SK-N-SH treated with all-trans-retinoic acid at 6 μM for 48 hours (cell line): ENCODE measurements around the gene KIAA0319L.

ENCODE experiments used
- ATAC-seq: fragments of 200-7000 bp; cut with Tn5 transposase; 3 replicates; pipeline ENCODE4 v1.9.1; 2020; ENCODE audit warnings: mild to moderate bottlenecking, moderate library complexity
- ARNTL ChIP-seq: fragments of 450-650 bp; formaldehyde crosslinking; IDR thresholded peaks from 2 replicates; pipeline ENCODE4 v1.5.0; 2020; ENCODE audit warnings: low read depth, mild to moderate bottlenecking, moderate library complexity, borderline replicate concordance
- BACH2 ChIP-seq: fragments of 250-450 bp; sonication (Bioruptor Pico); IDR thresholded peaks from 2 replicates; pipeline ENCODE4 v1.9.0; 2021; ENCODE audit warnings: mild to moderate bottlenecking, borderline replicate concordance
- CREB5 ChIP-seq: fragments of 250-450 bp; sonication (Bioruptor Pico); IDR thresholded peaks from 2 replicates; pipeline ENCODE4 v1.5.1; 2020; ENCODE audit warnings: low read depth, mild to moderate bottlenecking, moderate library complexity
- CSDC2 ChIP-seq: fragments of 250-450 bp; sonication (Bioruptor Pico); IDR thresholded peaks from 2 replicates; pipeline ENCODE4 v1.5.0; 2020; ENCODE audit warnings: mild to moderate bottlenecking, moderate library complexity
- CSRNP3 ChIP-seq: fragments of 250-450 bp; sonication (Bioruptor Pico); IDR thresholded peaks from 2 replicates; pipeline ENCODE4 v1.5.1; 2021; ENCODE audit warnings: mild to moderate bottlenecking, moderate library complexity
- ESRRG ChIP-seq: fragments of 250-450 bp; sonication (Bioruptor Pico); IDR thresholded peaks from 2 replicates; pipeline ENCODE4 v1.6.1; 2021; ENCODE audit warnings: mild to moderate bottlenecking
- GLIS3 ChIP-seq: fragments of 250-450 bp; sonication (Bioruptor Pico); IDR thresholded peaks from 2 replicates; pipeline ENCODE4 v1.5.0; 2020; ENCODE audit warnings: mild to moderate bottlenecking, moderate library complexity
- ISL1 ChIP-seq: fragments of 250-450 bp; sonication (Bioruptor Pico); IDR thresholded peaks from 2 replicates; pipeline ENCODE4 v2.1.2; 2022; ENCODE audit warnings: mild to moderate bottlenecking, moderate library complexity
- OSR1 ChIP-seq: fragments of 250-450 bp; sonication (Bioruptor Pico); IDR thresholded peaks from 2 replicates; pipeline ENCODE4 v1.8.0; 2022; ENCODE audit warnings: moderate library complexity, mild to moderate bottlenecking, inconsistent platforms
- POU6F1 ChIP-seq: fragments of 250-450 bp; sonication (Bioruptor Pico); IDR thresholded peaks from 2 replicates; pipeline ENCODE4 v1.8.0; 2021; ENCODE audit warnings: low read depth, mild to moderate bottlenecking, moderate library complexity, borderline replicate concordance
- PPARA ChIP-seq: fragments of 250-450 bp; sonication (Bioruptor Pico); IDR thresholded peaks from 2 replicates; pipeline ENCODE4 v1.5.0; 2020; ENCODE audit warnings: mild to moderate bottlenecking, borderline replicate concordance
- RARB ChIP-seq: fragments of 250-450 bp; sonication (Bioruptor Pico); IDR thresholded peaks from 2 replicates; pipeline ENCODE4 v1.8.0; 2021; ENCODE audit warnings: mild to moderate bottlenecking, moderate library complexity
- SNAI2 ChIP-seq: fragments of 250-450 bp; sonication (Bioruptor Pico); IDR thresholded peaks from 2 replicates; pipeline ENCODE4 v1.5.0; 2020; ENCODE audit warnings: mild to moderate bottlenecking, moderate library complexity
- TCF4 ChIP-seq: fragments of 250-450 bp; sonication (Bioruptor Pico); IDR thresholded peaks from 2 replicates; pipeline ENCODE4 v1.8.0; 2021; ENCODE audit warnings: mild to moderate bottlenecking, moderate library complexity, borderline replicate concordance
- TSHZ2 ChIP-seq: fragments of 250-450 bp; sonication (Bioruptor Pico); IDR thresholded peaks from 2 replicates; pipeline ENCODE4 v1.5.0; 2020; ENCODE audit warnings: mild to moderate bottlenecking, moderate library complexity
- ZC3H10 ChIP-seq: fragments of 250-450 bp; sonication (Bioruptor Pico); IDR thresholded peaks from 2 replicates; pipeline ENCODE4 v1.5.1; 2021; ENCODE audit warnings: mild to moderate bottlenecking, moderate library complexity
- ZFP3 ChIP-seq: fragments of 250-450 bp; sonication (Bioruptor Pico); IDR thresholded peaks from 2 replicates; pipeline ENCODE4 v1.5.0; 2020; ENCODE audit warnings: mild to moderate bottlenecking, moderate library complexity
- ZFP30 ChIP-seq: fragments of 450-650 bp; formaldehyde crosslinking; IDR thresholded peaks from 2 replicates; pipeline ENCODE4 v1.5.0; 2022; ENCODE audit warnings: mild to moderate bottlenecking, moderate library complexity
- ZNF565 ChIP-seq: fragments of 450-650 bp; formaldehyde crosslinking; conservative IDR thresholded peaks from 2 replicates; pipeline ENCODE4 v1.5.0; 2020; ENCODE audit warnings: low read depth, mild to moderate bottlenecking, moderate library complexity
- ZNF70 ChIP-seq: fragments of 450-650 bp; formaldehyde crosslinking; IDR thresholded peaks from 2 replicates; pipeline ENCODE4 v1.5.0; 2020; ENCODE audit warnings: mild to moderate bottlenecking, moderate library complexity
- ZNF8 ChIP-seq: fragments of 450-650 bp; formaldehyde crosslinking; IDR thresholded peaks from 2 replicates; pipeline ENCODE4 v1.5.0; 2020; ENCODE audit warnings: mild to moderate bottlenecking, moderate library complexity

The KIAA0319L gene

GRCh38 chr1:35561297-35561971 is 4.2 kb upstream of the KIAA0319L start:
- no peak for TF ChIP-seq TSHZ2 (CRISPR knock-in tag)
- TF ChIP-seq, all 23 proteins: peak for 0
- ATAC-seq = no peak

GRCh38 chr1:35560256-35561225 is 3.3 kb upstream of the KIAA0319L start:
- TF ChIP-seq CREB5 (CRISPR knock-in tag) = no peak
- no peak for TF ChIP-seq OSR1
- TF ChIP-seq CSDC2 (CRISPR knock-in tag) = no peak
- TF ChIP-seq ZFP30 (CRISPR knock-in tag) = no peak
- TF ChIP-seq GLIS3 (CRISPR knock-in tag) = no peak
- TF ChIP-seq RARB = no peak
- TF ChIP-seq PPARA (CRISPR knock-in tag) = no peak
- no peak for TF ChIP-seq ISL1 (CRISPR knock-in tag)
- TF ChIP-seq POU6F1 (CRISPR knock-in tag) = no peak
- TF ChIP-seq ZFP3 = no peak
- TF ChIP-seq ESRRG (CRISPR knock-in tag) = no peak
- no peak for TF ChIP-seq ZNF8 (CRISPR knock-in tag)
- TF ChIP-seq ZC3H10 (CRISPR knock-in tag) = no peak
- no peak for TF ChIP-seq ARNTL (CRISPR knock-in tag)
- TF ChIP-seq TCF4 (CRISPR knock-in tag) = no peak
- no peak for TF ChIP-seq ZNF70 (CRISPR knock-in tag)
- TF ChIP-seq BACH2 (CRISPR knock-in tag) = no peak
- no peak for ATAC-seq

- ATAC-seq = no peak
- TF ChIP-seq CREB5 (CRISPR knock-in tag) (no peak), ZFP30 (CRISPR knock-in tag) (no peak), ZC3H10 (CRISPR knock-in tag) (no peak), ZNF70 (CRISPR knock-in tag) (no peak), TSHZ2 (CRISPR knock-in tag) (no peak), TCF4 (CRISPR knock-in tag) (no peak), PPARA (CRISPR knock-in tag) (no peak), CSRNP3 (CRISPR knock-in tag) (no peak), ZNF8 (CRISPR knock-in tag) (no peak), BACH2 (CRISPR knock-in tag) (no peak), ISL1 (CRISPR knock-in tag) (no peak), ZNF565 (no peak), SNAI2 (CRISPR knock-in tag) (no peak), GLIS3 (CRISPR knock-in tag) (no peak), ARNTL (CRISPR knock-in tag) (no peak)
- TF ChIP-seq, all 23 proteins: peak for 0
These were observed 2.2 kb upstream of the KIAA0319L start for GRCh38 chr1:35559317-35559944.
